ENCODE data around the gene CDH6. TPM values are rescaled to one million over a fixed set of nuclear protein-coding genes. Genes with fewer than 3 reads are reported as not detected.

CDH6 gene
- total RNA-seq, 1 experiment from 2014 or later: 0.12 TPM

DNA sequence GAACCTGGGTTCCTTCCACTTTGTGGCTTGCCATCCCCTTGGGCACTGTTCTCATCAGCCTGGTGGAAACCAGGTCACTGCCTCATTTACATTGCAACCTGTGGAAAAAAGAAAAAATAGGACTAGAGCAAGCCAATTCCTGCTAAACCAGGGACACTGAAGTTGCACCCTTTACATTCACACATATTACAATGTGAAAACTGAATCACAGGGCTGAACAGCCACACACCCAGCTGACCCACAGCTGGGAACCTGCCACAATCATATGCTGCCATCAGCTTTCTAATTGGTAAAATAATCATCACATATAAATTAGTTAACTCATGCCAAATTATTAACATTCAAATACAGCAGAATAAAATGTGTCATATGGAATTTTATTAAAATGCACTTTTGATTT lies 94.5 kb downstream of the CDH6 start:
- CTCF ChIA-PET: no interaction called here
- TF ChIP-seq EZH2 (IDR thresholded peaks at IDR 0.05): no peak
- TF ChIP-seq, protein P1, sequence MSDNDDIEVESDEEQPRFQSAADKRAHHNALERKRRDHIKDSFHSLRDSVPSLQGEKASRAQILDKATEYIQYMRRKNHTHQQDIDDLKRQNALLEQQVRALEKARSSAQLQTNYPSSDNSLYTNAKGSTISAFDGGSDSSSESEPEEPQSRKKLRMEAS (IDR thresholded peaks at IDR 0.05): no peak
- TF ChIP-seq EZH2phosphoT487 (IDR thresholded peaks at IDR 0.05; ENCODE audit: borderline replicate concordance): no peak
- TF ChIP-seq POLR2AphosphoS5 (IDR thresholded peaks at IDR 0.05; ENCODE audit: low read depth, low read length): no peak
- TF ChIP-seq, protein P2, sequence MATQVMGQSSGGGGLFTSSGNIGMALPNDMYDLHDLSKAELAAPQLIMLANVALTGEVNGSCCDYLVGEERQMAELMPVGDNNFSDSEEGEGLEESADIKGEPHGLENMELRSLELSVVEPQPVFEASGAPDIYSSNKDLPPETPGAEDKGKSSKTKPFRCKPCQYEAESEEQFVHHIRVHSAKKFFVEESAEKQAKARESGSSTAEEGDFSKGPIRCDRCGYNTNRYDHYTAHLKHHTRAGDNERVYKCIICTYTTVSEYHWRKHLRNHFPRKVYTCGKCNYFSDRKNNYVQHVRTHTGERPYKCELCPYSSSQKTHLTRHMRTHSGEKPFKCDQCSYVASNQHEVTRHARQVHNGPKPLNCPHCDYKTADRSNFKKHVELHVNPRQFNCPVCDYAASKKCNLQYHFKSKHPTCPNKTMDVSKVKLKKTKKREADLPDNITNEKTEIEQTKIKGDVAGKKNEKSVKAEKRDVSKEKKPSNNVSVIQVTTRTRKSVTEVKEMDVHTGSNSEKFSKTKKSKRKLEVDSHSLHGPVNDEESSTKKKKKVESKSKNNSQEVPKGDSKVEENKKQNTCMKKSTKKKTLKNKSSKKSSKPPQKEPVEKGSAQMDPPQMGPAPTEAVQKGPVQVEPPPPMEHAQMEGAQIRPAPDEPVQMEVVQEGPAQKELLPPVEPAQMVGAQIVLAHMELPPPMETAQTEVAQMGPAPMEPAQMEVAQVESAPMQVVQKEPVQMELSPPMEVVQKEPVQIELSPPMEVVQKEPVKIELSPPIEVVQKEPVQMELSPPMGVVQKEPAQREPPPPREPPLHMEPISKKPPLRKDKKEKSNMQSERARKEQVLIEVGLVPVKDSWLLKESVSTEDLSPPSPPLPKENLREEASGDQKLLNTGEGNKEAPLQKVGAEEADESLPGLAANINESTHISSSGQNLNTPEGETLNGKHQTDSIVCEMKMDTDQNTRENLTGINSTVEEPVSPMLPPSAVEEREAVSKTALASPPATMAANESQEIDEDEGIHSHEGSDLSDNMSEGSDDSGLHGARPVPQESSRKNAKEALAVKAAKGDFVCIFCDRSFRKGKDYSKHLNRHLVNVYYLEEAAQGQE (IDR thresholded peaks at IDR 0.05; ENCODE audit: low read depth): no peak
- no peak for TF ChIP-seq ZNF274 (IDR thresholded peaks at IDR 0.05; ENCODE audit: low read depth, low read length)
- TF ChIP-seq CEBPB (IDR thresholded peaks at IDR 0.05; ENCODE audit: low read depth): no peak
- TF ChIP-seq ZFX (IDR thresholded peaks at IDR 0.05): no peak
- TF ChIP-seq ELF1 (IDR thresholded peaks at IDR 0.05; ENCODE audit: borderline replicate concordance, low read depth): no peak
- TF ChIP-seq, protein P3, sequence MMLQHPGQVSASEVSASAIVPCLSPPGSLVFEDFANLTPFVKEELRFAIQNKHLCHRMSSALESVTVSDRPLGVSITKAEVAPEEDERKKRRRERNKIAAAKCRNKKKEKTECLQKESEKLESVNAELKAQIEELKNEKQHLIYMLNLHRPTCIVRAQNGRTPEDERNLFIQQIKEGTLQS (IDR thresholded peaks at IDR 0.05): no peak
- Histone ChIP-seq H3K79me2 (ENCODE audit: insufficient read depth, low read length) (no peaks in the 10 kb centered on the region), H3K4me3 (replicated peaks in 1 of 2; ENCODE audit: low read depth in 1 of 2, low read length in 2 of 2) (no peak overlapping the region), H3K36me3 (ENCODE audit: control insufficient read depth in 1 of 2, insufficient read depth in 2 of 2, low read length in 2 of 2) (no peaks in the 10 kb centered on the region), H3K4me1 (ENCODE audit: control insufficient read depth in 1 of 2, insufficient read depth in 2 of 2, low read length in 2 of 2) (no peaks in the 10 kb centered on the region), H3K9me2 (ENCODE audit: insufficient read depth) (no peaks in the 10 kb centered on the region), H3K27ac (ENCODE audit: low read depth, low read length) (no peak overlapping the region), H2AFZ (ENCODE audit: low read depth, low read length, poor library complexity, severe bottlenecking) (no peak overlapping the region), H3K27me3 (ENCODE audit: insufficient read depth, low read length) (peaks cover 4% of the 10 kb centered on the region; the same call in 1 of the 2 replicates), H3K4me2 (ENCODE audit: low read length) (no peak overlapping the region), H3K9ac (ENCODE audit: low read length) (no peak overlapping the region), H3K9me3 (ENCODE audit: control insufficient read depth in 1 of 2, insufficient read depth in 1 of 2, low read depth in 1 of 2, low read length in 2 of 2) (no peaks in the 10 kb centered on the region), H4K20me1 (ENCODE audit: insufficient read depth) (no peaks in the 10 kb centered on the region)
- RAD21 ChIA-PET (ENCODE audit: low non-redundant PET in 1 of 2, low total read pairs in 2 of 2, uncharacterized antibody in 2 of 2, unreplicated experiment in 2 of 2): no interaction called here
- intact Hi-C loops (cut with micrococcal nuclease): no loop called here
- ATAC-seq (no peak), DNase-seq (ENCODE audit: low read depth, low spot score) (no peak)
- no TSS peak for BruUV-seq (replicated peaks)
- POLR2A ChIA-PET: no interaction called here
